GM19468 (cell line): ENCODE measurements around the gene CRYBA2.

ENCODE experiments used
- ATAC-seq: cut with Tn5 transposase; IDR thresholded peaks from one replicate; pipeline ENCODE4 v1.9.1; 2021; ENCODE audit warnings: mild to moderate bottlenecking, moderate library complexity, moderate number of reproducible peaks; ENCODE audit not compliant: unreplicated experiment; ENCODE audit errors: extremely low read depth

The CRYBA2 gene

GRCh38 chr2:219000569-219000960 is 7.3 kb upstream of the CRYBA2 start:
- ATAC-seq, result no peak

DNA sequence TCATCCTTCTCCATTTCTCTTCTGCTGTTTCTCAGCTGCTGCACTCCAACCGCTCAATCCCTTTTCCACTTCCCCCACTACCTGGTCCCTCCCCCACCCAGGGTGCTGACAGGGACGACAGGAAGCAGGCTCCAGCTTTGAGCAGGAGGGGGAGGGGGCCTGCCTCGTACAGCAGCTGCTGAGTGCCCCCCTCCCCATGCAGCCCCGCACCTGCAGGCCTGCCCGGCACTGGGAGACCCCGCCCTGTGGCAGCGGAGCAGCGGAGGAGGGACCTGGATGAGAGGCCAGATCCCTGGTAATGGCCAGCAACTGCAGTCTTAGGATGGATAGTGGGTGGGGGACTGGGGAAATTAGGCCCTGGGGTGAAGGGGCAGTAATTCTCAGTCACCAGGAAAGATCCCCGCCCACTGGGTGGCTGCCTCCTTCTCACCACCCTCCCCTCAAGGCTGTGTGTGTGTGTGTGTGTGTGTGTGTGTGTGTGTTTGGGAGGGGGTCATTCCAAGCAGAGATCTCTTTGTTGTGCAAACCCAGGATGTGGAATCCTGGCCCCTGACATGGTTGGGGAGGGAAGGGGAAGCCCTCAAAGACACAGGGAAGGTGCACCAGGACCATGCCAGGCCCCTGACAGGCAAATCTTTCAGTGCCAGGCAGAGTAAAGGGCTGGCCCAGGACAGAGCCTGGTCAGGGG is 6.8 kb upstream of the CRYBA2 start:
- no peak for ATAC-seq

GRCh38 chr2:218999021-218999880 is 6.0 kb upstream of the CRYBA2 start:
- ATAC-seq, result no peak

GRCh38 chr2:218998414-218999002 is 5.3 kb upstream of the CRYBA2 start:
- no peak for ATAC-seq

DNA sequence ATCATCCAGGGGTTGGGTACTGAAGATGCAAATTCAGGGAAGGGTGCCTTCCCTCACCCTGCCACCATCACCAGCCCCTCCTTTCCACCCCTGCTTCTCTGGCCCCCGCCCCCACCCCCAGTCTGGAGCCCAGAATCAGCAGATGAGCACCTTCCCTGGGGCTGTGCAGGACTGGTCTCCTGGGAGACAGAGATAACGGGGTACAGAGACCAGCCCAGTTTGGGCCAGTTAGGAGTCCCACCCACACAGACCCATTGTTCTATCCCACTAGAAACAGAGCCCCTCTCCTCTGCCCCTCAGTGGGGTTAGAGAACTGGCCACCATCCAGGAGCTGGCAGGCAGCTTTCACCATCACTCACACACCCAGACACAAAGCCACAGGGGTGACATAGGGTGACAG is 4.5 kb upstream of the CRYBA2 start:
- ATAC-seq, result no peak

- ATAC-seq, result no peak
Observed at GRCh38 chr2:218996937-218997336, 3.7 kb upstream of the CRYBA2 start.

- ATAC-seq, result no peak
Observed at GRCh38 chr2:218995972-218996711, 2.9 kb upstream of the CRYBA2 start.

DNA sequence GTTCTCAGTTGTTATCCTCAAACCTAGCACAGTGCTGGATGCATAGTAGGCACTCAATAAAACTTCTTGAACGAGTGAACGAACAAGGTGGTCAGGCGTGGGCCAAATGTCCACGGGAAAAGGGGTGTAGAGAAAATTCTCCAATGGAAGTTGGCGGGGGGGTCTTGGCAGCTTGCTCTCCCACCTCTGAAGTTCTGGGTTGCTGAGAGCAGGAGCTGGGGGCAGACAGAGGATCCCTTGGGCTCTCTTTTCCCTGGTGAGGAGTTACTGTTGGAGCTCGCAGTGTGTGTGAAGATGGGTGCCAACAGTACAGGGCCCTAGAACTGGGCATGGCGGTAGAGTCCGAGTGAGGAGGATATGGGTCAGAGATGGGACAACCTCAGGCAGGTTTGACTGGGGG is 2.3 kb upstream of the CRYBA2 start:
- no peak for ATAC-seq

DNA sequence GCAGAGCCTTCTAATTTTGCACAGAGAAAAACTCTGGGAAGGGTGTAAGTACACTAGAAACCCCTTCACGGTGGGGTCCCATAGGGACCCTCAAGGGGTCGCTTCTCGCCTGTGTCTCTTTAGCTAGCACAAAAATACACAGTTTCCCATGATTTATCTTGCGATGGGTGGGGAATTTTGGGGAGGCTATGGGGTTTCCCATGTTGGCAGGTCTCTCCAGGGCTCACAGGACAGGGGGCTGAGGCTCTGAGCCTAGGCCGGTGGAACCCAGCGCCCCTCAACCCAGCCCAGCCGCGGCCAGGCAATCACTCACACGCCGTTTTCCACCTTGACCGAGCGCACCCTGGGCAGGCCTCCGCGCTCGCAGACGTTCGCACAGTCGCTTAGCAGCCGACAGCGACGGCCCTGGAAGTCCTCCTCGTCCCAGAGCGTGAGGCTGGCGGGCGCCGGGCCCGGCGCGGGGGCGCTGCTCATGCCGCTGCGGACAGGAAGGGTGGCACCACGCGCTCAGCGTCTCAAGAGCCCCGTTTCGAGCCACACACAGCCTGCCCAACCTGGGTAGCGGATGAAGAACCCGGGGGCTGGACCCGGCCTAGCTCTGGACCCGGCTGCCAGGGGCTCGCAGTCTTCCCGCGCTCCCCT is 398 bp downstream of the CRYBA2 start:
- ATAC-seq, result no peak

- no peak for ATAC-seq
Observed at GRCh38 chr2:218992196-218992595, 1.0 kb downstream of the CRYBA2 start.

- no peak for ATAC-seq
Observed at GRCh38 chr2:218991674-218992168, 1.5 kb downstream of the CRYBA2 start.

DNA sequence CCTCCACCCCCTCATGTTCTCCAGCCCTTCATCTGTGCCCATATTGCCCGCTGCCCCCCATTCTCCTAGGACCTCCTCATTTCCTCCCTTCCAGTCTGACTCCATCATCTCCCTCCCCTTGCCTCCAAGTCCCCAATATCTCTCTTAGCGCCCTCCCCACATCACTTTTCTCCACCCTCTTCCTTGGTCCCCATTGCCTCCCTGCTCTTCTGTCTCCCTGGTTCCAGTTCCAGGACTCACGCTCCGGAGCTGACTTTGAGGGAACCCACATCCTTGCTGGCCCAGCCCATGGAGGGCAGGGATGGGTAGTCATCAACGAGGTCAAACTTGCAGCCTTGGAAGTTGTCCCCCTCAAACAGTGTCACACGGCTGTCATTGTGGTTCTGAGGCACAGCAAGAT is 2.6 kb downstream of the CRYBA2 start:
- no peak for ATAC-seq

DNA sequence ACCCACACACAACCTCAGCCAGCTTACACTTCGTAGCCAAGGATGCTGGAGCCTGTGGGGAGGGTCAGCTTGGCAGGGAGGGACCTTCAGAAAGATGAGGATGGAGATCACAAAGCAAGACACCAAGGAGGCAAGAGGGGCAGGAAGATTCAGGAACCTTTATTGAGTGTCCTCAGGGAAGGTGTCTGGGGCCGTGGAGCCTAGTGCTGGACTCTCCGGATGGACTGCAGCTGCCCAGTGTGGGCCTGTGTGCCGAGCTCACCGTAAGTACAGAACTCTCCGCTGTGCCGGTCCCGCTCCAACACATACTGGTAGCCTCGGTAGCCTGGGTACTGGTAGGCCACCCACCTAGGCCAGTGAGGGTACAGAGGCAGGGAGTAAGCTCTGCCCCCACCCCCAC is 3.2 kb downstream of the CRYBA2 start:
- no peak for ATAC-seq

- ATAC-seq, result no peak
Observed at GRCh38 chr2:218988650-218989049, 4.6 kb downstream of the CRYBA2 start.

GRCh38 chr2:218988164-218988563 is 5.1 kb downstream of the CRYBA2 start:
- no peak for ATAC-seq

- no peak for ATAC-seq
Observed at GRCh38 chr2:218986148-218986761, 7.0 kb downstream of the CRYBA2 start.

DNA sequence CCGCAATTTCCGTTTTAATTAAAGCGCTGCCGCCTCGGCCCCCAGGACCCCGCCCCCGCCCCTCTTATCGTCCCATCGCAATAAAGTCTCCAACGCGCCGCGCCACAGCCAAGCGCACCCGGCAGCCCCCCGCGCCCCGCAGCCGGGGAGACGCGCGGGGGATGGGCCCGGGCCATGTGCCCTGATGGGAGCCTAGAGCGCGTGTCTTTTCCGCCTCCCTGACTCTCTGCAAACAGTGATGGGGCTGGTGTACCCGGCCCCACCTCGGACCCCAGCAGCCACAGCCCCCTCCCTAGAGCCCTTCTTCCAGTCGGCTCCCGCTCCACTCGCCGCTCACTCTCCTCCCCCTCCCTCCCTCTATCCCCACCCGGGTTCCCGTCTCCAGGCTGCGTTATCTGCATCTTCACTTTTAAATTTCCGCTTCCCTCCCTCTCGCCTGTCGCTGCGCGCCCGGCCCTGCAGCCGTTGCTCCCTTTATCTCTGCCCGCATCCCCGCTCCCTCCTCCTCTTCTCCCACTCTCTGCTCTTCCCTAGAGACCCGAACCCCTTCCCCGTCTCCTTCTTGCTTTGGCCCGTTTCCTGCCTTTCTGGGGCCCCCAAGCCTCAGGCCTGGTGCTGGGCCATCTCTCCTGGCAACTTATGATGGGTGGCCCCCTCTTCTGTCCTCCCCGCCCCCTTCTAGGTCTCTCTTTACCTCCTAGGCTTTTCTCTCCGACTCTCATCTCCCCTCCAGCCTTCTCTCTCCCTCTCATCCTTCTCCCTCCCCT is 7.7 kb downstream of the CRYBA2 start:
- ATAC-seq, result no peak

- no peak for ATAC-seq
Observed at GRCh38 chr2:218985021-218985324, 8.2 kb downstream of the CRYBA2 start, which contains the start of gene FEV. TSS of gene FEV (minus strand) at chr2:218985184. CDS start at chr2:218985075, 109 bp downstream.
